Mononuclear cell (primary cell): ENCODE data around the gene THOC2. TPM values are rescaled to one million over a fixed set of nuclear protein-coding genes. Genes with fewer than 3 reads are reported as not detected.
"Not testable (repeated sequence)": the region's sequence is repeated elsewhere in the genome, so short reads cannot be mapped to it uniquely, and the experiment has no call there.

ENCODE experiments used
- H3K27me3 ChIP-seq: 2 replicates; pipeline ENCODE4 v1.6.0; 2011; ENCODE audit warnings: low read length, control low read depth; ENCODE audit not compliant: insufficient read depth
- H3K4me1 ChIP-seq: 2 replicates; pipeline ENCODE4 v1.5.1; 2011; ENCODE audit warnings: mild to moderate bottlenecking, low read length, control low read depth; ENCODE audit not compliant: insufficient read depth
- H3K4me3 ChIP-seq: 2 replicates; pipeline ENCODE4 v1.5.1; 2011; ENCODE audit warnings: mild to moderate bottlenecking, low read length, moderate library complexity
- H3K9me3 ChIP-seq: 2 replicates; pipeline ENCODE4 v1.5.1; 2011; ENCODE audit warnings: low read depth, mild to moderate bottlenecking, control low read depth, low read length
- total RNA-seq: library from RNA; depleted of rRNA; stranded (reverse); fragments of >200 nt; gene quantifications from one replicate; pipeline ENCODE4 v1.2.3, GENCODE V29; 2012

The THOC2 gene
- total RNA-seq, 1 donor: 107 TPM

- Histone ChIP-seq H3K27me3 (no peaks in the 10 kb centered on the region), H3K9me3 (no peaks in the 10 kb centered on the region), H3K4me1 (peaks cover under 1% of the 10 kb centered on the region), H3K4me3 (no peak overlapping the region)
Observed at GRCh38 chrX:123720486-123720885, 12.4 kb downstream of the THOC2 start.

GRCh38 chrX:123713841-123714240 lies 19.0 kb downstream of the THOC2 start:
- H3K4me1 ChIP-seq: peaks cover 7% of the 10 kb centered on the region
- H3K4me3 ChIP-seq: no peak overlapping the region
- no peaks in the 10 kb centered on the region for H3K9me3 ChIP-seq
- no peaks in the 10 kb centered on the region for H3K27me3 ChIP-seq

DNA sequence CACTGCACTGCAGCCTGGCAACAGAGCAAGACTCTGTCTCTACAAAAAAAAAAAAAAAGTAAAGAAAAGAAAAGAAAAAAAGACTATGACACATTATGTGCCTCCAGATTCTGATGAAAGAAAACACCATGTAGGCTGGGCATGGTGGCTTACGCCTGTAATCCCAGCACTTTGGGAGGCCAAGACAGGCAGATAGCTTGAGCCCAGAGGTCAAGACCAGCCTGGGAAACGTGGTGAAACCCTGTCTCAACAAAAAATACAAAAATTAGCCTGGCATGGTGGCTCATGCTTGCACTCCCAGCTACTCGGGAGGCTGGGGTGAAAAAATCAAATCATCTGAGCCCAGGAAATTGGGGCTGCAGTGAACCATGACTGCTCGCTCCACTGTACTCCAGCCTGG lies 19.4 kb downstream of the THOC2 start:
- Histone ChIP-seq H3K9me3 (no peaks in the 10 kb centered on the region), H3K27me3 (no peaks in the 10 kb centered on the region), H3K4me3 (no peak overlapping the region), H3K4me1 (peaks cover 7% of the 10 kb centered on the region)

GRCh38 chrX:123711201-123711600 lies 21.7 kb downstream of the THOC2 start:
- not testable (repeated sequence) for H3K27me3 ChIP-seq, H3K4me1 ChIP-seq, H3K4me3 ChIP-seq, H3K9me3 ChIP-seq

DNA sequence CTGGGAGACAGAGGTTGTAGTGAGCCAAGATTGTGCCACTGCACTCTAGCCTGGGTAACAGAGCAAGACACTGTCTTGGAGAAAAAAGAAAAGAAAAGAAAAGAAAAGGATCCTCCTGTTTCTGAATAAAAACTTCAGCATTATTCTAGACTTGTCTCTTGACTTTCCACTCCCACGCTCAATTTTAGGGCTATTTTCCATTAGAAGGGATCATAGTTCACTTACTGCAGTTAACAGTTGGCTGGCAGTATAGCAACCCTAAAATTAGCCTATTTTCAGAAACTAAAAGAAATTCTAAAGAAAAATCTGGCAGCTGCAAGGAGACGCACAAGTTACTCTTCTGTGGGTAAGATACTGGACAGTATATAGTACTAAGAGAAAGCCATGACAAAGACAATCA lies 28.1 kb downstream of the THOC2 start:
- Histone ChIP-seq H3K4me3 (no peak overlapping the region), H3K27me3 (no peaks in the 10 kb centered on the region), H3K9me3 (no peaks in the 10 kb centered on the region), H3K4me1 (no peaks in the 10 kb centered on the region)

- H3K4me1 ChIP-seq: no peaks in the 10 kb centered on the region
- no peak overlapping the region for H3K4me3 ChIP-seq
- no peaks in the 10 kb centered on the region for H3K9me3 ChIP-seq
- H3K27me3 ChIP-seq: no peaks in the 10 kb centered on the region
Observed at GRCh38 chrX:123698979-123699520, 33.8 kb downstream of the THOC2 start.

- no peaks in the 10 kb centered on the region for H3K4me1 ChIP-seq
- H3K27me3 ChIP-seq: no peaks in the 10 kb centered on the region
- H3K4me3 ChIP-seq: no peak overlapping the region
- no peaks in the 10 kb centered on the region for H3K9me3 ChIP-seq
Observed at GRCh38 chrX:123696334-123696733, 36.5 kb downstream of the THOC2 start.

DNA sequence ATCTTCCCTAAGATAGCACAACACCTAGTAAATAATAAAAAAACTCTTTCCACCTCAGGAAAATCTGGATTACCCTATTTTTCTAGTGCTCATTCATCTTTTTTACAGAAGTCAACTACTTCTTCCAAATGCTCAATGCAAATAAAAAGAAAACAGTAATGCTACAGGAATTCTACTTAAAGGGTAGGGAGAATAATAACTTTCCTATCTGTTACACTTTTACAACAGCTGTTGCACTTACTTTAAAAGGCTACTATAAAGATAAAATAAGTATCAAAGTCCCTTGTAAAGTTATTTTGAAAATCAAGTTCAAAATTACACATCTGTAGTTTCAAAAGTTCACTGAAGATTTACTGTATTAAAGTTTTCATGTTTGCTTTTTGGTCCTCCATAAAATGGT lies 37.6 kb downstream of the THOC2 start:
- no peaks in the 10 kb centered on the region for H3K4me1 ChIP-seq
- H3K9me3 ChIP-seq: no peaks in the 10 kb centered on the region
- no peak overlapping the region for H3K4me3 ChIP-seq
- H3K27me3 ChIP-seq: no peaks in the 10 kb centered on the region

- Histone ChIP-seq H3K27me3 (no peaks in the 10 kb centered on the region), H3K9me3 (no peaks in the 10 kb centered on the region), H3K4me1 (no peaks in the 10 kb centered on the region), H3K4me3 (no peak overlapping the region)
Observed at GRCh38 chrX:123691776-123692175, 41.1 kb downstream of the THOC2 start.

- H3K27me3 ChIP-seq: no peaks in the 10 kb centered on the region
- H3K4me1 ChIP-seq: no peaks in the 10 kb centered on the region
- no peak overlapping the region for H3K4me3 ChIP-seq
- no peaks in the 10 kb centered on the region for H3K9me3 ChIP-seq
Observed at GRCh38 chrX:123688524-123688923, 44.3 kb downstream of the THOC2 start.

- H3K9me3 ChIP-seq: no peaks in the 10 kb centered on the region
- H3K4me1 ChIP-seq: no peaks in the 10 kb centered on the region
- no peaks in the 10 kb centered on the region for H3K27me3 ChIP-seq
- H3K4me3 ChIP-seq: no peak overlapping the region
Observed at GRCh38 chrX:123685232-123685631, 47.6 kb downstream of the THOC2 start.

DNA sequence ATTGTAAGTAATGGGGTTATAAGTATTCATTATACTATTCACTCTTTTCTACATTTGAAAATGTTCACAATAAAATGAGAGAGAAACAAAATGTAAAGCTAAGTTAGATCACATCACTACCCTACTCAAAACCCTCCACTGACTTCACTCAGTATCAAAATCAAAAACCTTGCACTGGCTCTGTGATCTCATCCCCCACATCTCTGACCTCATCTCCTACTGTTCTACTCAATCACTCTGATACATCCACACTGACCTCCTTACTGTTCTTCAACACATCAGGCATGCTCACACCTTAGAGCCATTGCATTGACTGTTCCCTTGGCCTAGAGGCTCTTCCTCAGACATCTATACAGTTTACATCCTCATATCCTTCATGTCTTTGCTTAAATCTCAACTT lies 50.7 kb downstream of the THOC2 start:
- H3K27me3 ChIP-seq: no peaks in the 10 kb centered on the region
- no peak overlapping the region for H3K4me3 ChIP-seq
- no peaks in the 10 kb centered on the region for H3K9me3 ChIP-seq
- H3K4me1 ChIP-seq: no peaks in the 10 kb centered on the region

DNA sequence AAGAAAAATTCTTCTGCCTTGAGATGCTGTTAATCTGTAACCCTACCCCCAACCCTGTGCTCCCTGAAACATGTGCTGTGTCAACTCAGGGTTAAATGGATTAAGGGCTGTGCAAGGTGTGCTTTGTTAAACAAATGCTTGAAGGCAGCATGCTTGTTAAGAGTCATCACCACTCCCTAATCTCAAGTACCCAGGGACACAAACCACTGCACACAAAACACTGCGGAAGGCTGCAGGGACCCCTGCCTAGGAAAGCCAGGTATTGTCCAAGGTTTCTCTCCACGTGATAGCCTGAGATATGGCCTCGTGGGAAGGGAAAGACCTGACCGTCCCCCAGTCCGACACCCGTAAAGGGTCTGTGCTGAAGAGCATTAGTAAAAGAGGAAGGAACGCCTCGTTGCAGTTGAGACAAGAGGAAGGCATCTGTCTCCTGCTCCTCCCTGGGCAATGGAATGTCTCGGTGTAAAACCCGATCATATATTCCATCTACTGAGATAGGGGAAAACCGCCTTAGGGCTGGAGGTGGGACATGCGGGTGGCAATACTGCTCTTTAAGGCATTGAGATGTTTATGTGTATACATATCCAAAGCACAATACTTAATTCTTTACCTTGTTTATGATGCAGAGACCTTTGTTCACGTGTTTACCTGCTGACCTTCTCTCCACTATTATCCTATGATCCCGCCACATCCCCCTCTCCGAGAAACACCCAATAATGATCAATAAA lies 53.0 kb downstream of the THOC2 start:
- not testable (repeated sequence) for H3K27me3 ChIP-seq, H3K9me3 ChIP-seq, H3K4me1 ChIP-seq, H3K4me3 ChIP-seq

DNA sequence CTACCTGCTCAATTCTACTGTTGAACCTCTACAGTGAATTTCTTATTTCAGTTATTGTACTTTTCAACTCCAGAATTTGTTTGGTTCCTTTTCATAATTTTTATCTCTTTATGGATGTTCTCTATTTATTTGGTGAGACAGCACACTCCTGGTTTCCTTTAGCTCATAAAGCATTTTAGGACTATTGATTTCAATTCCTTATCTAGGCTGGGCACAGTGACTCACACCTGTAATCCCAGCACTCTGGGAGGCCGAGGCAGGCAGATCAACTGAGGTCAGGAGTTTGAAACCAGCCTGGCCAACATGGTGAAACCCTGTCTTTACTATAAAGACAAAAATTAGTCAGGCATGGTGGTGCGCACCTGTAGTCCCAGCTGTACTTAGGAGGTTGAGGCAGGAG lies 57.7 kb downstream of the THOC2 start:
- Histone ChIP-seq H3K4me1 (no peaks in the 10 kb centered on the region), H3K27me3 (no peaks in the 10 kb centered on the region), H3K4me3 (no peak overlapping the region), H3K9me3 (no peaks in the 10 kb centered on the region)

GRCh38 chrX:123673813-123674212 lies 59.0 kb downstream of the THOC2 start:
- no peak overlapping the region for H3K4me3 ChIP-seq
- H3K9me3 ChIP-seq: no peaks in the 10 kb centered on the region
- H3K4me1 ChIP-seq: no peaks in the 10 kb centered on the region
- no peaks in the 10 kb centered on the region for H3K27me3 ChIP-seq

- Histone ChIP-seq H3K4me1 (no peaks in the 10 kb centered on the region), H3K9me3 (no peaks in the 10 kb centered on the region), H3K27me3 (no peaks in the 10 kb centered on the region), H3K4me3 (no peak overlapping the region)
Observed at GRCh38 chrX:123665197-123665596, 67.7 kb downstream of the THOC2 start.
